Astrocyte of the spinal cord (primary cell): ENCODE measurements around the gene OR13J1.

Experiments used
- DNase-seq: peaks from one replicate; pipeline ENCODE4 v3.0.0; 2011; ENCODE audit warnings: low read depth, low spot score
- H3K4me3 ChIP-seq: 2 replicates; pipeline ENCODE4 v1.5.1; 2011; ENCODE audit warnings: low read depth, mild to moderate bottlenecking, low read length, moderate library complexity
- CTCF ChIP-seq: IDR thresholded peaks from 2 replicates; pipeline ENCODE4 v1.5.1; 2012; ENCODE audit warnings: low read depth, mild to moderate bottlenecking, low read length, inconsistent platforms
- in situ Hi-C: cut with HindIII; loops from 2 replicates; pipeline ENCODE4 v1.10.0; 2017; ENCODE audit warnings: low sequenced_read_pairs

The OR13J1 gene

GRCh38 chr9:35847792-35848572, 22.2 kb downstream of the OR13J1 start:
- no peak for TF ChIP-seq CTCF
- in situ Hi-C loops: no loop called here
- DNase-seq: peak; percentile 78
- H3K4me3 ChIP-seq: no peak overlapping the region

- no peak for TF ChIP-seq CTCF
- H3K4me3 ChIP-seq: no peak overlapping the region
- DNase-seq: no peak
- in situ Hi-C loops: no loop called here
These were observed 24.1 kb downstream of the OR13J1 start for GRCh38 chr9:35845824-35846771.

DNA sequence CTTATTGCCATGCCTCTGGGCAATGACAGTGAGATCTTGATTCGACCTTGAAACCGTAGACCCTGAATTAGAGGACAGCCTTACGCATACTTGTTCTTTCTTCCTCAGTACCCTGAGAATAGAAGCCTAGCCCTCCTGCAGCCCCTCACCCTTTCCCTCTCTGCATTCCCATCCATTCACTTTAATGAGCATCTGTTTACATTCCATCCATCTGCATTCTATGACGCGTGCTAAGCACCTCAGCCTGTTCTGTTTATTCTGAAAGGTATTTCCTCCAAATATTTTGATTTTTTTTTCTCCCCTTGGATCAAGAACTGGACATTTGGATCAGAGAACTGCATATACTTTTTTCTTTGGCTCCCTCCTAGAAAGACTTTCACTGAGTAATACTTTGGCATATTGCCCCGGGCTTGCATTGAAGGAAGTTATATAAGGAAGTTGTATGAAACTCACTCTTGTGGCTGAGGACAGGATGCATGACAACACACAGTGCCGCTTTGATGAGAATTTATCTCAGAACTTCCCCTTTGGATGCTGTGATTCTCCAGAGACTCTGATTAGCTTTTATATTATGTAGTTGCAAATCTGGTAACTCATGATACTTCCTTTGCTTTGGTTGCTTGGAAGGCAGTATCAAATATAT, 25.5 kb downstream of the OR13J1 start:
- TF ChIP-seq CTCF: no peak
- H3K4me3 ChIP-seq: no peak overlapping the region
- in situ Hi-C loops: no loop called here
- DNase-seq: peak; percentile 89

DNA sequence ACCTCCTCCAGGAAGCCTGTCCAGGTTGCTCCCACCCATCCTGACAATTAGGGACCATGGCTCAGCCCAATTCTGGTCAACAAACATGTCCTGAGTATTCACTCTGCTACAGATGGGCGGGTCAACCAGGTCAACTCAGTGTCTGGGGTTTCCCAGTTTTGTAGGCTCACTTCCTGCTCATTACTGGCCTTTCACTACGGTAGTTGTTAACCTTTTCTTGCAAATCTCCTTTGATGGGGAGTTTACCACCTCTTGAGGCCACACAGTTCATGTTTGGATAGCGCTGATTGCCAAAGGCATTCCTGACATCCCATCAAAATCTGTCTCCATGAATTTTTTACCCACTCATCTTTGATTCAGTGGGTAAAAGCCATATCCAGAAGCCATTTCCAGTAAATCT, 27.4 kb downstream of the OR13J1 start:
- in situ Hi-C loops: no loop called here
- TF ChIP-seq CTCF: no peak
- no peak for DNase-seq
- no peak overlapping the region for H3K4me3 ChIP-seq

DNA sequence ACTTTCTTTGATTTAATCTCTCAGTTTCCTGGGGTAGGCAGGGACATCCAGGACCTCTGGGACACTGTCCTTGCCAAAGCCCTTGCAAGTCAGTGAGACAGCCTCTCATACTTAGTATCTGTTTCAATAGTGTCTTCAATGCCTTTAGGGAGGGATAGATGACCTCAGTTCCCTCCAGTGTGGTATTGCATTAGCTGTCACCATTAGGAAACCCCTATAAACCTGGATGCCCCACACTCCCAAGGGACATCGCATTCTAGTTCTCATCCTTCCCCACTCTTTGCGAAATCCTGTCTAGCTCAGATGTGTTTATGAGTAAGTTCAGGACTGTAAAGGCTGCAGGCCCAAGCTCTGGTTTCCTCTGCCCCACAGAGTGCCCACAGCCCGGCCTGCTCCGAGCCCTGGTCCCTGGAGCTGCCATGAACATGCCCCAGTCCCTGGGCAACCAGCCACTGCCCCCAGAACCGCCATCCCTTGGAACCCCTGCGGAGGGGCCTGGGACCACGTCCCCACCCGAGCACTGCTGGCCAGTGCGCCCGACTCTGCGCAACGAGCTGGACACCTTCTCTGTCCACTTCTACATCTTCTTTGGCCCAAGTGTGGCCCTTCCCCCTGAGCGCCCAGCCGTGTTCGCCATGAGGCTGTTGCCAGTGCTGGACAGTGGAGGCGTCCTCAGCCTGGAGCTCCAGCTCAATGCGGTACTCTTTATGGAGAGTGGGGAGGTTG, 28.0 kb downstream of the OR13J1 start:
- no peak for DNase-seq
- in situ Hi-C loops: no loop called here
- no peak overlapping the region for H3K4me3 ChIP-seq
- no peak for TF ChIP-seq CTCF

DNA sequence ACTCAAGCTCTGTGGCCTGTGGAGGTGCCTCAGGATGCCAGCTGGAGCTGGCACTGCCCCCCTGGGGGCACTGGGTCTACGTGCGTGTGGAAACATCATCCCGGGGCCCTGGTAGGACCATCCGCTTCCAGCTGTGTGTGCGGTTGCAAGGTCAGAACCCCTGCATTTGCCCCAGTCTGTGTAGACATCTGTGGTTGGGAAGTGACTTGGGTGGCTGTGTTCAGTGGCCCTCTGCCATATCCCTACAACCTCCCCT, 28.6 kb downstream of the OR13J1 start:
- DNase-seq: no peak
- no peak for TF ChIP-seq CTCF
- in situ Hi-C loops: no loop called here
- H3K4me3 ChIP-seq: no peak overlapping the region
